ENCODE results near the gene CPA1.

Gene CPA1

DNA sequence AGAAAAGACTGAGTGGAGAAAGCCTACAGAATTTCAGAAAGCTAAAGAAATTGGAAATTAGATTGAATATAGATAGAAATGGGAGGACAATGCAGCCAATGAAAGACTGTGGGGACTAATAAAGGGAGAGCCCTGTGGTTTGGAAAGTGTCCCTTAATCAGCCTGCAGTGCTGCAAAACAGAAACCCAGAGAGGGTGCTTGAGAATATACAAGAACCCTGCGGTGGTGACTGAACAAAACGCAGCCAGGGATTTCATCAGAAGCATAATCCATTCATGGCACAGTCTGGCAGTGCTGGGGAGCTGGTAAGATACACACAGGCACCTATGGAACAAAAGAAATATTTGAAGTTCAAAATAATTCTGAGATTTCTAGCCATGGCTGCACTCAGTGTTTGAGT, 41.4 kb downstream of the CPA1 start:
- Histone ChIP-seq H3K27ac (ENCODE audit: low read length) (no peak overlapping the region), H3K79me2 (ENCODE audit: insufficient read depth, low read length) (no peaks in the 10 kb centered on the region), H3K9me3 (ENCODE audit: insufficient read depth, low read length, severe bottlenecking) (no peaks in the 10 kb centered on the region), H3K9ac (ENCODE audit: low read depth, low read length) (no peak overlapping the region), H3K27me3 (ENCODE audit: insufficient read depth, low read length, poor library complexity) (no peaks in the 10 kb centered on the region), H3K4me1 (ENCODE audit: insufficient read depth, low read length) (peaks cover 31% of the 10 kb centered on the region), H3K4me2 (ENCODE audit: insufficient read depth, low read length) (no peak overlapping the region), H4K20me1 (ENCODE audit: insufficient read depth, low read length) (no peaks in the 10 kb centered on the region), H3K36me3 (ENCODE audit: insufficient read depth, low read length) (no peaks in the 10 kb centered on the region; the same call in 1 of the 2 replicates), H3K4me3 (ENCODE audit: low read depth in 1 of 2, low read length in 2 of 2) (no peak overlapping the region), H2AFZ (ENCODE audit: low read depth, low read length) (no peak overlapping the region)
- ATAC-seq (ENCODE audit: insufficient read depth, low read depth) (no peak), DNase-seq (no peak)
- TF ChIP-seq EZH2 (IDR thresholded peaks at IDR 0.05; ENCODE audit: borderline replicate concordance, low read depth, low read length, severe bottlenecking) = no peak
- TF ChIP-seq, protein P1, sequence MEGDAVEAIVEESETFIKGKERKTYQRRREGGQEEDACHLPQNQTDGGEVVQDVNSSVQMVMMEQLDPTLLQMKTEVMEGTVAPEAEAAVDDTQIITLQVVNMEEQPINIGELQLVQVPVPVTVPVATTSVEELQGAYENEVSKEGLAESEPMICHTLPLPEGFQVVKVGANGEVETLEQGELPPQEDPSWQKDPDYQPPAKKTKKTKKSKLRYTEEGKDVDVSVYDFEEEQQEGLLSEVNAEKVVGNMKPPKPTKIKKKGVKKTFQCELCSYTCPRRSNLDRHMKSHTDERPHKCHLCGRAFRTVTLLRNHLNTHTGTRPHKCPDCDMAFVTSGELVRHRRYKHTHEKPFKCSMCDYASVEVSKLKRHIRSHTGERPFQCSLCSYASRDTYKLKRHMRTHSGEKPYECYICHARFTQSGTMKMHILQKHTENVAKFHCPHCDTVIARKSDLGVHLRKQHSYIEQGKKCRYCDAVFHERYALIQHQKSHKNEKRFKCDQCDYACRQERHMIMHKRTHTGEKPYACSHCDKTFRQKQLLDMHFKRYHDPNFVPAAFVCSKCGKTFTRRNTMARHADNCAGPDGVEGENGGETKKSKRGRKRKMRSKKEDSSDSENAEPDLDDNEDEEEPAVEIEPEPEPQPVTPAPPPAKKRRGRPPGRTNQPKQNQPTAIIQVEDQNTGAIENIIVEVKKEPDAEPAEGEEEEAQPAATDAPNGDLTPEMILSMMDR (IDR thresholded peaks at IDR 0.05; ENCODE audit: borderline replicate concordance, extremely low read depth, low read length, poor library complexity, severe bottlenecking) = no peak

DNA sequence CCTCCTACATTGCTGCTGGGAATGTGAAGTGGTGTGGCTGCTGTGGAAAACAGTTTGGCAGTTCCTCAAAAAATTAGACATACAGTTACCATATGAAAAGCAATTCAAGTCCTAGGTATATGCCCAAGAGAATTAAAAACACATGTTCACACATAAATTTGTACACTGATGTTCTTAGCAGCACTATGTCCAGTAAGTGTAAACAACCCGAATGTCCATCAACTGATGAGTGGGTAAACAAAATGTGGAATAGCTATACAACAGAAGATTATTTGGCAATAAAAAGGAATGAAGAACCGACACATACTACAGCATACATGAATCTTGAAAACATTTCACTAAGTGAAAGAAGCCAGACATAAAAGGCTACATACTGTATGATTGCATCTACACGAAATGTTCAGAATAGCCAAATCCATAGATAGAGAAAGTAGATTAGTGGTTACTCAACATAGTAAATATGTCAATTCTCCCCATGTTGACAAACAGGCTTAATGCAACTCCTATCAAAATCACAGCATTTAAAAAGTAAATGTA, 43.3 kb downstream of the CPA1 start:
- peaks cover 12% of the 10 kb centered on the region for H3K4me1 ChIP-seq (ENCODE audit: insufficient read depth, low read length)
- H3K4me3 ChIP-seq (ENCODE audit: low read depth in 1 of 2, low read length in 2 of 2) = no peak overlapping the region
- no peaks in the 10 kb centered on the region for H3K27me3 ChIP-seq (ENCODE audit: insufficient read depth, low read length, poor library complexity)
- no peak for DNase-seq
- H3K9ac ChIP-seq (ENCODE audit: low read depth, low read length) = no peak overlapping the region
- H3K36me3 ChIP-seq (ENCODE audit: insufficient read depth, low read length) = no peaks in the 10 kb centered on the region; the same call in 1 of the 2 replicates
- H3K9me3 ChIP-seq (ENCODE audit: insufficient read depth, low read length, severe bottlenecking) = no peaks in the 10 kb centered on the region
- no peak overlapping the region for H3K27ac ChIP-seq (ENCODE audit: low read length)
- no peak overlapping the region for H3K4me2 ChIP-seq (ENCODE audit: insufficient read depth, low read length)
- no peaks in the 10 kb centered on the region for H3K79me2 ChIP-seq (ENCODE audit: insufficient read depth, low read length)
- H2AFZ ChIP-seq (ENCODE audit: low read depth, low read length) = no peak overlapping the region
- H4K20me1 ChIP-seq (ENCODE audit: insufficient read depth, low read length) = no peaks in the 10 kb centered on the region
- TF ChIP-seq EZH2 (IDR thresholded peaks at IDR 0.05; ENCODE audit: borderline replicate concordance, low read depth, low read length, severe bottlenecking) = no peak
- TF ChIP-seq, protein P1 (IDR thresholded peaks at IDR 0.05; ENCODE audit: borderline replicate concordance, extremely low read depth, low read length, poor library complexity, severe bottlenecking) = no peak
- ATAC-seq (ENCODE audit: insufficient read depth, low read depth) = no peak

DNA sequence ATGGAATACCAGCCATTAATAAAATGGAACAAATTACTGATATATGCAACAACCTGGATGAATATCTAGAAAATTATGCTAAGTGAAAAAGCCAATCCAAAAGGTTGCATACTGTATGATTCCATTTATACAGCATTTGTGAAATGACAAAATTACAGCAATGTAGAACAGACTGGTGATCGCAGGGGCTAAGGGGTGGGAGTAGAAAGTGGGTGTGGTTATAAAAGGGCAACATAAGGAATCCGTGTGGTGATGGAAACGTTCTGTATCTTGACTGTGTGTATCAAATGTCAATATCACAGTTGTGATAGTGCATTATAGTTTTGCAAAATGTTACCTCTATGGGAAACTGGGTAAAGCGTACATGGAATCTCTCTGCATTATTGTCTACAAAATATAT, 45.5 kb downstream of the CPA1 start:
- Histone ChIP-seq H3K79me2 (ENCODE audit: insufficient read depth, low read length) (no peaks in the 10 kb centered on the region), H3K9ac (ENCODE audit: low read depth, low read length) (no peak overlapping the region), H3K27me3 (ENCODE audit: insufficient read depth, low read length, poor library complexity) (no peaks in the 10 kb centered on the region), H3K36me3 (ENCODE audit: insufficient read depth, low read length) (no peaks in the 10 kb centered on the region), H3K4me3 (ENCODE audit: low read depth in 1 of 2, low read length in 2 of 2) (no peak overlapping the region), H3K4me1 (ENCODE audit: insufficient read depth, low read length) (no peaks in the 10 kb centered on the region), H3K27ac (ENCODE audit: low read length) (no peak overlapping the region), H3K4me2 (ENCODE audit: insufficient read depth, low read length) (no peak overlapping the region), H4K20me1 (ENCODE audit: insufficient read depth, low read length) (no peaks in the 10 kb centered on the region), H2AFZ (ENCODE audit: low read depth, low read length) (no peak overlapping the region), H3K9me3 (ENCODE audit: insufficient read depth, low read length, severe bottlenecking) (no peaks in the 10 kb centered on the region)
- TF ChIP-seq EZH2 (IDR thresholded peaks at IDR 0.05; ENCODE audit: borderline replicate concordance, low read depth, low read length, severe bottlenecking) = no peak
- TF ChIP-seq, protein P1 (IDR thresholded peaks at IDR 0.05; ENCODE audit: borderline replicate concordance, extremely low read depth, low read length, poor library complexity, severe bottlenecking) = no peak
- DNase-seq (no peak), ATAC-seq (ENCODE audit: insufficient read depth, low read depth) (no peak)

DNA sequence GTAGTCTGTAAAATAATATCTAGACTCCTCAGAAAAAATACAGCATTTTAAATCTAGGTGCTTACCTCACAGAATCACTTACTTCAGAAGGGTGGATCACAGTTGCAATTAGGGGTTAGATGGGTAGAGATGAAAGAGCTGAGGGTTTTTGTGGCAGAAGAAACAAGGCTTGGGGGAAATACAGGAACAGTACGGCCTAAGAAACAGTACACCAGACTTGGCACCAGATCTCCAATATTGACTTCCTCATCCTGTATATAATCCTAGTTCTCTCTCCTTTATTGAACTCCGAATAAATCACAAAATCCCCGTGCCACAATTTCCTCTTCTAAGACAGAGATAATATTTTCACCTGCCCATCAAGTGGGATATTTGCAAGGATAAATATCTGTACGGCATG, 46.3 kb downstream of the CPA1 start:
- H2AFZ ChIP-seq (ENCODE audit: low read depth, low read length) = no peak overlapping the region
- no peak for TF ChIP-seq EZH2 (IDR thresholded peaks at IDR 0.05; ENCODE audit: borderline replicate concordance, low read depth, low read length, severe bottlenecking)
- TF ChIP-seq, protein P1 (IDR thresholded peaks at IDR 0.05; ENCODE audit: borderline replicate concordance, extremely low read depth, low read length, poor library complexity, severe bottlenecking) = no peak
- H4K20me1 ChIP-seq (ENCODE audit: insufficient read depth, low read length) = no peaks in the 10 kb centered on the region
- H3K4me2 ChIP-seq (ENCODE audit: insufficient read depth, low read length) = no peak overlapping the region
- peak; percentile 68 for ATAC-seq (ENCODE audit: insufficient read depth, low read depth)
- no peak overlapping the region for H3K27ac ChIP-seq (ENCODE audit: low read length)
- H3K9me3 ChIP-seq (ENCODE audit: insufficient read depth, low read length, severe bottlenecking) = no peaks in the 10 kb centered on the region
- no peaks in the 10 kb centered on the region for H3K79me2 ChIP-seq (ENCODE audit: insufficient read depth, low read length)
- no peaks in the 10 kb centered on the region for H3K36me3 ChIP-seq (ENCODE audit: insufficient read depth, low read length)
- H3K9ac ChIP-seq (ENCODE audit: low read depth, low read length) = no peak overlapping the region
- no peaks in the 10 kb centered on the region for H3K4me1 ChIP-seq (ENCODE audit: insufficient read depth, low read length)
- DNase-seq = no peak
- H3K4me3 ChIP-seq (ENCODE audit: low read depth in 1 of 2, low read length in 2 of 2) = no peak overlapping the region
- H3K27me3 ChIP-seq (ENCODE audit: insufficient read depth, low read length, poor library complexity) = no peaks in the 10 kb centered on the region
